ENCODE measurements around the gene ADGRB2.

The ADGRB2 gene

GRCh38 chr1:31752952-31753475 lies 11.1 kb downstream of the ADGRB2 start:
- Histone ChIP-seq H3K36me3 (replicated peaks; ENCODE audit: low read depth, low read length) (no peaks in the 10 kb centered on the region), H3K4me2 (ENCODE audit: low read length) (no peak overlapping the region), H3K27me3 (ENCODE audit: low read depth, low read length) (no peaks in the 10 kb centered on the region), H4K20me1 (ENCODE audit: insufficient read depth, low read length) (no peaks in the 10 kb centered on the region), H3K9me3 (ENCODE audit: insufficient read depth, low read length) (no peaks in the 10 kb centered on the region), H2AFZ (ENCODE audit: low read depth, low read length) (no peak overlapping the region), H3K4me3 (ENCODE audit: low read length) (no peak overlapping the region), H3K4me1 (ENCODE audit: low read length) (no peaks in the 10 kb centered on the region), H3K9ac (ENCODE audit: low read length) (no peak overlapping the region), H3K27ac (ENCODE audit: low read length) (no peak overlapping the region), H3K79me2 (ENCODE audit: low read length) (no peaks in the 10 kb centered on the region)
- TF ChIP-seq EZH2phosphoT487 (IDR thresholded peaks at IDR 0.05; ENCODE audit: low read depth) (no peak), CTCF (IDR thresholded peaks at IDR 0.05; ENCODE audit: low read depth, low read length) (no peak)

- no peak overlapping the region for H3K4me2 ChIP-seq (ENCODE audit: low read length)
- H3K9ac ChIP-seq (ENCODE audit: low read length), result no peak overlapping the region
Observed at GRCh38 chr1:31752258-31752657, 11.9 kb downstream of the ADGRB2 start.

GRCh38 chr1:31751822-31752241 lies 12.3 kb downstream of the ADGRB2 start:
- no peaks in the 10 kb centered on the region for H3K27me3 ChIP-seq (ENCODE audit: low read depth, low read length)
- no peaks in the 10 kb centered on the region for H3K36me3 ChIP-seq (replicated peaks; ENCODE audit: low read depth, low read length)
- TF ChIP-seq EZH2phosphoT487 (IDR thresholded peaks at IDR 0.05; ENCODE audit: low read depth) (no peak), CTCF (IDR thresholded peaks at IDR 0.05; ENCODE audit: low read depth, low read length) (no peak)
- H3K4me3 ChIP-seq (ENCODE audit: low read length), result no peak overlapping the region
- no peaks in the 10 kb centered on the region for H3K4me1 ChIP-seq (ENCODE audit: low read length)
- no peak overlapping the region for H3K4me2 ChIP-seq (ENCODE audit: low read length)
- H3K27ac ChIP-seq (ENCODE audit: low read length), result no peak overlapping the region
- H2AFZ ChIP-seq (ENCODE audit: low read depth, low read length), result no peak overlapping the region
- no peaks in the 10 kb centered on the region for H3K79me2 ChIP-seq (ENCODE audit: low read length)
- H3K9ac ChIP-seq (ENCODE audit: low read length), result no peak overlapping the region
- H4K20me1 ChIP-seq (ENCODE audit: insufficient read depth, low read length), result no peaks in the 10 kb centered on the region
- H3K9me3 ChIP-seq (ENCODE audit: insufficient read depth, low read length), result no peaks in the 10 kb centered on the region

More at GRCh38 chr1:31752258-31752657, 11.9 kb downstream of the ADGRB2 start:
- H3K9me3 ChIP-seq (ENCODE audit: insufficient read depth, low read length), result no peaks in the 10 kb centered on the region
- H2AFZ ChIP-seq (ENCODE audit: low read depth, low read length), result no peak overlapping the region
- H3K4me3 ChIP-seq (ENCODE audit: low read length), result no peak overlapping the region
- H4K20me1 ChIP-seq (ENCODE audit: insufficient read depth, low read length), result no peaks in the 10 kb centered on the region
- no peaks in the 10 kb centered on the region for H3K4me1 ChIP-seq (ENCODE audit: low read length)
- no peaks in the 10 kb centered on the region for H3K27me3 ChIP-seq (ENCODE audit: low read depth, low read length)
- H3K36me3 ChIP-seq (replicated peaks; ENCODE audit: low read depth, low read length), result no peaks in the 10 kb centered on the region
- H3K27ac ChIP-seq (ENCODE audit: low read length), result no peak overlapping the region
- TF ChIP-seq EZH2phosphoT487 (IDR thresholded peaks at IDR 0.05; ENCODE audit: low read depth), result no peak
- no peak for TF ChIP-seq CTCF (IDR thresholded peaks at IDR 0.05; ENCODE audit: low read depth, low read length)
- no peaks in the 10 kb centered on the region for H3K79me2 ChIP-seq (ENCODE audit: low read length)

- Histone ChIP-seq H3K27ac (ENCODE audit: low read length) (no peak overlapping the region), H3K4me2 (ENCODE audit: low read length) (no peak overlapping the region), H3K36me3 (replicated peaks; ENCODE audit: low read depth, low read length) (no peaks in the 10 kb centered on the region), H2AFZ (ENCODE audit: low read depth, low read length) (no peak overlapping the region), H3K79me2 (ENCODE audit: low read length) (no peaks in the 10 kb centered on the region), H3K4me3 (ENCODE audit: low read length) (no peak overlapping the region), H3K9ac (ENCODE audit: low read length) (no peak overlapping the region), H3K9me3 (ENCODE audit: insufficient read depth, low read length) (no peaks in the 10 kb centered on the region), H3K27me3 (ENCODE audit: low read depth, low read length) (no peaks in the 10 kb centered on the region), H4K20me1 (ENCODE audit: insufficient read depth, low read length) (no peaks in the 10 kb centered on the region), H3K4me1 (ENCODE audit: low read length) (0 out of 2 replicates have a peak, but pooled peaks cover 1% of the 10 kb centered on the region)
- TF ChIP-seq EZH2phosphoT487 (IDR thresholded peaks at IDR 0.05; ENCODE audit: low read depth), result no peak
Observed at GRCh38 chr1:31750858-31751510, 13.2 kb downstream of the ADGRB2 start.

All from OCI-LY3 (cell line).